ENCODE measurements around the gene RGS6.

GRCh38 chr14:72027061-72027460, 94.8 kb downstream of the RGS6 start:
- TF ChIP-seq POLR2AphosphoS5 (IDR thresholded peaks at IDR 0.05), result no peak
- TF ChIP-seq CTCF (IDR thresholded peaks at IDR 0.05), result no peak
- TF ChIP-seq POLR2A (IDR thresholded peaks at IDR 0.05), result no peak
